Activated naive CD8-positive, alpha-beta T cell (primary cell): Measurements from ENCODE around the gene HNRNPD.
"Not testable (repeated sequence)": the region's sequence is repeated elsewhere in the genome, so short reads cannot be mapped to it uniquely, and the experiment has no call there.

ENCODE experiments used
- H3K27ac Mint-ChIP-seq: one replicate; pipeline ENCODE4 v1.8.0; 2021; ENCODE audit warnings: mixed read lengths
- H3K27me3 Mint-ChIP-seq: one replicate; pipeline ENCODE4 v1.8.0; 2021; ENCODE audit warnings: mixed read lengths
- H3K36me3 Mint-ChIP-seq: one replicate; pipeline ENCODE4 v1.8.0; 2021; ENCODE audit warnings: mixed read lengths
- H3K4me1 Mint-ChIP-seq: one replicate; pipeline ENCODE4 v1.8.0; 2021; ENCODE audit warnings: low read depth, mixed read lengths
- H3K4me3 Mint-ChIP-seq: one replicate; pipeline ENCODE4 v1.8.0; 2021; ENCODE audit warnings: mild to moderate bottlenecking, mixed read lengths
- H3K9me3 Mint-ChIP-seq: one replicate; pipeline ENCODE4 v1.8.0; 2021; ENCODE audit warnings: low read depth, mixed read lengths

Gene HNRNPD, protein sequence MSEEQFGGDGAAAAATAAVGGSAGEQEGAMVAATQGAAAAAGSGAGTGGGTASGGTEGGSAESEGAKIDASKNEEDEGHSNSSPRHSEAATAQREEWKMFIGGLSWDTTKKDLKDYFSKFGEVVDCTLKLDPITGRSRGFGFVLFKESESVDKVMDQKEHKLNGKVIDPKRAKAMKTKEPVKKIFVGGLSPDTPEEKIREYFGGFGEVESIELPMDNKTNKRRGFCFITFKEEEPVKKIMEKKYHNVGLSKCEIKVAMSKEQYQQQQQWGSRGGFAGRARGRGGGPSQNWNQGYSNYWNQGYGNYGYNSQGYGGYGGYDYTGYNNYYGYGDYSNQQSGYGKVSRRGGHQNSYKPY

DNA sequence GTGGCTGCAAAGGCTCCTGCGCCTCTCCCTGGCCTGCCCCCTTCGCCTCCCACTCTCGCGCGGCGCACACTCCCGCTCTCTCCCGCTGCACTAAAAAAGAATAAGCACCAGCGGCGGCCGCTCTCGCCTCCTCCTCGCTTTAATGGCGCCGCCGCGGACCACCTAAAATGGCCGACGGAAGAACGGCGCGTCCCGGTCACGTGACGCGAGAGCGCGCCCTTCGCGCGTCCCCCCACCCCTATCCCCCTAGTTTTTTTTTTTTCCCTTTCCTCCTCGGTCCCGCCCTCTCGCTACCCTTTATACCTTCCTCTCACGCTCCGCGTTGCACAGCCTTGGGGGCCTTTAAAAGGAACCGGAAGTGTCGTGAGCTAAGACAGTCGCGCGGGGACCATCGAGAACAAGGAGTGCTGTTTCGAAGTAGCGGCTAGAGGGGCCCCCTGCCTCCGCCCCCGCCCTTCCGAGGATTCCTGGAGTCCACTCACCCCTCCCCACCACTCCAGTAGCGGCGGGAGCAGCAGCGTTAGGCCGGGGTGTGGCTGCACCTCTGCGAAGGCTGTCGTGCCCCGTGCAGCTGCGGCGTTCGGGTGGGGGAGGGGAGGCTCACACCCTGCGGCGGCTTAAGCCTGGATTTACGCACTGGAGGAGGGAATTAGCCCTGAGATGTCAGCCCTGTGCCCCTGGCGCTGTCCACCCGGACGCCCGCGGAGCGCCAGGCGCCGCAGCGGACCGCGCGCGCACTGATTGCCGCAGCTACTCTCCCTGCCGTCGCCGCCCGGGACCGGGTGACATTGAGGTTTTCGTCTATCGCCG lies at the start of gene HNRNPD:
Gene HNRNPD (minus strand): TSS at position 176 of the 810 bp plus-strand sequence. CDS start 313 bp downstream, outside the sequence.
- peak within 1 kb of the TSS; percentile 100 for H3K27ac Mint-ChIP-seq
- H3K9me3 Mint-ChIP-seq = no peaks in the 10 kb centered on the region
- no peaks in the 10 kb centered on the region for H3K27me3 Mint-ChIP-seq
- H3K36me3 Mint-ChIP-seq = peaks cover 22% of the 10 kb centered on the region
- H3K4me1 Mint-ChIP-seq = peaks cover 39% of the 10 kb centered on the region
- peak within 1 kb of the TSS; percentile 99 for H3K4me3 Mint-ChIP-seq

DNA sequence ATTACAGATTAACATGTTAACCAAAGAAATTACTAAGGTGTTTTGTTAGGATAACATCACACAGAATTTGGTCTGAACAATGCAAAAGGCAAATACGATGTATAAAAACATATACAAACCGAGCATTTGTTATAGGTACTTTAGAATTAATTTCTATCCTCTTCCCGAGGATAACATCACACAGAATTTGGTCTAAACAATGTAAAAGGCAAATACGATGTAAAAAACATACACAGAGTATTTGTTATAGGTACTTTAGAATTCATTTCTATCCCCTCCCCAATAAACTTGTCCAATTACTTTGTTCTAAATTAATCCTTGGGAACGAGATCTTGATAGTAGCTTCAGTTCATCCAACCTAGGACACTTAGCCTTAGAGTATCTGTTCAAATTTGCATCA lies 48.8 kb upstream of the HNRNPD start:
- peaks cover 31% of the 10 kb centered on the region for H3K36me3 Mint-ChIP-seq

DNA sequence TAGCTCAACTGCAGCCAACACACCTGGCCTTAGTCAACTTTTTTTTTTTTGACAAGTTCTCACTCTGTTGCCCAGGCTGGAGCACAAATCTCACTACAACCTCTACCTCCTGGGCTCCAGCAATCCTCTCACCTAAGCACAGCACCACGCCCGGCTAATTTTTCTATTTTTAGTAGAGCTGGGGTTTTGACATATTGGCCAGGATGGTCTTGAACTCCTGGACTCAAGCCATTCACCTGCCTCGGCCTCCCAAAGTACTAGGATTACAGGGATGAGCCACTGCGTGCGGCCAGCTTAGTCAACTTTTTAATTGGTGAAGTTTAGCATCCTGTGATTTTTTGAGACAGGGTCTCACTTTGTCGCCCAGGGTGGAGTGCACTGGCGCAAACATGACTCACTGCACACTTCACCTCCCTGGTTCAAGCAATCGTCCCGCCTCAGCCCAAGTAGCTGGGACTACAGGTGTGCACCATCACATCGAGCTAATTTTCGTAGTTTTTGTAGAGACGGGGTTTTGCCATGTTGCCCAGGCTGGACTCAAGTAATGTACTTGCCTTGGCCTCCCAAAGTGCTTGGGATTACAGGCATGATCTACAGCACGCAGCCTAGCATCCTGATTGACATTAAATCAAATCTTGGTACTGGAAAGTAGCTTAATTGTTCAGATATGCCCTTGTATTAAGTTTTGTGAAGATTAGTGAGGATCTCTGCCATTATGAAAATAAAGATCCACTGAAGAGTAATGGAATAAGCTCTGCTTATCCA lies 48.2 kb upstream of the HNRNPD start:
- peaks cover 49% of the 10 kb centered on the region for H3K4me1 Mint-ChIP-seq
- H3K4me3 Mint-ChIP-seq = no peak overlapping the region
- peak overlapping the region; percentile 70 for H3K27ac Mint-ChIP-seq

More for the DNA sequence above, 48.8 kb upstream of the HNRNPD start:
- Mint-ChIP-seq H3K9me3 (no peaks in the 10 kb centered on the region), H3K27ac (peak overlapping the region; percentile 86), H3K4me1 (peaks cover 55% of the 10 kb centered on the region), H3K27me3 (no peaks in the 10 kb centered on the region), H3K4me3 (no peak overlapping the region)

DNA sequence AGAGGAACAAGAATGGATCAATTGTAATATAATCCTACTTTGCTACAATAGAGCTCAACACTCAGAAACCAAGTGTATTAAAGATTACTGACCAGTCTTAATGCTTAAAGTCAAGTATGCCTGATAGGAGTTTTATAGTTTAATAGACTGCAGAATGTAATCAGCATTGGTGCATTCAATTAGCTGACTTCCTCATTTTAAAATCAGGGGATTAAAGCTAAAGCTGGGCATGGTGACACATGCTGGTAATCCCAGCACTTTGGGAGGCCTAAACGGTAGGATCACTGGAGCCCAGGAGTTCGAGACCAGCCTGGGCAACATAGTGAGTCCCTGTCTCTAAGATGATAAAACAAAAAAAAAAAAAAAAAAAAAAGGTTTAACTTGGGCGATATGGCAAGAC lies 45.7 kb upstream of the HNRNPD start:
- Mint-ChIP-seq H3K27ac (no peak overlapping the region), H3K9me3 (no peaks in the 10 kb centered on the region), H3K27me3 (peaks cover 7% of the 10 kb centered on the region), H3K36me3 (peaks cover 10% of the 10 kb centered on the region), H3K4me1 (peaks cover 27% of the 10 kb centered on the region), H3K4me3 (no peak overlapping the region)

More for the DNA sequence above, 48.2 kb upstream of the HNRNPD start:
- Mint-ChIP-seq H3K36me3 (peaks cover 26% of the 10 kb centered on the region), H3K9me3 (no peaks in the 10 kb centered on the region), H3K27me3 (no peaks in the 10 kb centered on the region)

DNA sequence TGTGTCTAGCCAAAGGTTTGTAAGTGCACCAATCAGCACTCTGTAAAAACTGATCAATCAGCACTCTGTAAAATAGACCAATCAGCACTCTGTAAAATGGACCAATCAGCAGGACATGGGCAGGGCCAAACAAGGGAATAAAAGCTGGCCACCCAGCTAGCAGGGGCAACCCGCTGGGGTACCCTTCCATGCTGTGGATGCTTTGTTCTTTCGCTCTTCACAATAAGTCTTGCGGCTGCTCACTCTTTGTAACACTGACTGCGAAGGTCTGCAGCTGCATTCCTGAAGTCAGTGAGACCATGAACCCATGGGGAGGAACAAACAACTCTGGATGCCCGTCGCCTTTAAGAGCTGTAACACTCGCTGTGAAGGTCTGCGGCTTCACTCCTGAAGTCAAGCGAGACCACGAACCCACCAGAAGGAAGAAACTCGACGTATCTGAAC lies 42.2 kb upstream of the HNRNPD start:
- H3K27ac Mint-ChIP-seq = no peak overlapping the region
- H3K27me3 Mint-ChIP-seq = peaks cover 9% of the 10 kb centered on the region
- peaks cover 7% of the 10 kb centered on the region for H3K4me1 Mint-ChIP-seq
- H3K4me3 Mint-ChIP-seq = peak overlapping the region; percentile 42
- no peaks in the 10 kb centered on the region for H3K9me3 Mint-ChIP-seq
- H3K36me3 Mint-ChIP-seq = no peaks in the 10 kb centered on the region

DNA sequence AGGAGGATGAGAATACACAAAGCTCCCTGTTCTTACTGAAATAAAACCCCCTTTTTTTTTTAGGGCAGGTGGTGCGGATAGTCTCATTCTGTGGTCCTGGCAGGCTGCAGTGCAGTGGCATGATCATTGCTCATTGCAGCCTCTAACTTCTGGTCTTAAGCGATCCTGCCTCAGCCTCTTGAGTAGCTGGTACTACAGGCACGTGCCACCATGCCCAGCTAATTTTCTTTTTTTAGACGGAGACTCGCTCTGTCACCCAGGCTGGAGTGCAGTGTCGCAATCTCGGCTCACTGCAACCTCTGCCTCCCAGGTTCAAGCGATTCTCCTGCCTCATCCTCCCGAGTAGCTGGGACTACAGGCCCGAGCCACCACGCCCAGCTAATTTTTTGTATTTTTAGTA lies 41.3 kb upstream of the HNRNPD start:
- H3K36me3 Mint-ChIP-seq, H3K9me3 Mint-ChIP-seq, H3K27ac Mint-ChIP-seq, H3K4me3 Mint-ChIP-seq, H3K4me1 Mint-ChIP-seq, H3K27me3 Mint-ChIP-seq: not testable (repeated sequence)

DNA sequence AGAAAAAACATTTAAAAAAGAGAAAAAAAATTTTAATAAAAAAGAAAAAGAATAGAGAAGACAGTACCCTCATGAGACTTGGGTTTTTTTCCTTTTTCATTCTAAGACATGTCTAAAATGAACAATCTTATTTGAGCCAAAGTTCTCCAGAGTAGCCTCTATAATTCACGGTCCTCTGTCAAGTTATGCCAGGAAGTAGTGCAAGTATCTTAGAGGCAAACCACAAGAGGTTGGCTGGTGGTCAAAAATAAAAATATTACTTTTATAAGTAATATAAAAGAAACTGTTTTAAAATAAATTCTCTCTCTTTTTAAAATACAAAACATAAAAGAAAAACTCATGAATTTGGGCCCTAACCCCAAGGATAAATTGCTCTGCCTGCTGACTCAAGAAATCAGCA lies 29.9 kb upstream of the HNRNPD start:
- Mint-ChIP-seq H3K36me3 (no peaks in the 10 kb centered on the region), H3K27me3 (peaks cover 1% of the 10 kb centered on the region), H3K4me3 (no peak overlapping the region), H3K9me3 (no peaks in the 10 kb centered on the region), H3K27ac (no peak overlapping the region), H3K4me1 (peaks cover 1% of the 10 kb centered on the region)

DNA sequence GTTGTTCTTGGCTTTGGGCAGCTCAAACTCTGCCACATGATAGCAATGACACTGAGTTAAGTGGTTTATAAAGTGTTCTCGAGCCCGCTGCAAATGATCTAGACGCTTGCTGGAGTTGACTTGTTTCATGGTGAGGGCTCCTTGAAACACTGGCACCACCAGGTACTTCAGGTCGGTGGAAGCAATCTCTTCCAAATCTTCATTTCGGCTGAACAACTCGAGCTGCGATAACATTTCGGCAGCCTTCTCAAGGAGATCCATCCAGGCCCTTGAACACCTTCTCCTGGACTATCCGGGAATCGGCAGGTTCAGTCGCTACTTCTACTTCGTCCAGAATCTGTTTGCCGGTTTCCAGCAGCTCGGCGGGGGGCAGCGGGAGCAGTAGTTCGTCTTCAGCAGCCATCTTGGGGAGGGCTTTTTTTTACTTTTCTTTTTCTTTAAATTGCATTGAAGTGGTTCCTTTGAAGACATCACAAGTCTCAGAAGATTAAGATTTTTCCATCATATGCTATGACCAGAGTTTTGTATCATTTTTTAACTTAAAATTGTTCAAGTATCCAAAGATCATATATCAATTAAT lies 28.5 kb upstream of the HNRNPD start:
- Mint-ChIP-seq H3K27ac (no peak overlapping the region), H3K27me3 (peaks cover 1% of the 10 kb centered on the region), H3K9me3 (no peaks in the 10 kb centered on the region), H3K36me3 (no peaks in the 10 kb centered on the region), H3K4me3 (no peak overlapping the region), H3K4me1 (peaks cover 1% of the 10 kb centered on the region)

DNA sequence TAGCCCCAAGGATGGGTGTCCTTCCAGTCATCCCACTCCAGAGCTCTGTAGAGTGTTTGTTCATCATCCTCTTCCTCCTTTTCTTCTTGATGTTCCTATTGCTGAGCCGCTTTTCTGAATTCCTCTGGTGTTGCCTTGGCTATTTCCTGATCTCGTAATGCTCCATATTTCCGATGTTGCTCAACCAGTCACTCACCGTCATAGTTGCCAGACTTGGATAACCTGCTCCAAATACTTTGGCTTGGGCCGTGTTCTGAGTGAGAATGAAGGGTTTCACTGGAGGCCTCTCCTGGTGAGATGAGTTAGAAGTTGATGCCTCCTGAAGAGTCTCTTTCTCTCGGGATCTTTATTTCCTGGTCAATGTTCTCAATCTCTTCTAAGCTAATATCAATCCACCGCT lies 27.8 kb upstream of the HNRNPD start:
- H3K4me3 Mint-ChIP-seq = no peak overlapping the region
- H3K4me1 Mint-ChIP-seq = peaks cover 1% of the 10 kb centered on the region
- no peak overlapping the region for H3K27ac Mint-ChIP-seq

DNA sequence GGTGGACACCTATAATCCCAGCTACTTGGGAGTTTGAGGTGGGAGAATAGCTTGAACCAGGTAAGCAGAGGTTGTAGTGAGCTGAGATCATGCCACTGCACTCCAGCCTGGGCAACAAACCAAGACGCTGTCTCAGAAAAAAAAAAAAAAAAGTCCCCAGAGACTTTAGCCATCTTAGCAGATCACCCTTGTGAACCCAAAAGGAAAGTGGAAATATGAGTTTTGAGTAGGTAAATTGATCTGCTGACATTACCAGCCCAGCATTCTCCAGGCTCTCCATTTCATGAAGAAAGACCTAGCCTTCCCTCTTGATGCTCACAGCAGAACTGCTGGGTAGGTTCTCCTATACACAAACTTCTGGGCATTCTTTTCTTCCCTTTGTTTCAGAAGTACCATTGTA lies 24.5 kb upstream of the HNRNPD start:
- Mint-ChIP-seq H3K36me3 (no peaks in the 10 kb centered on the region), H3K9me3 (no peaks in the 10 kb centered on the region), H3K27ac (no peak overlapping the region), H3K4me3 (no peak overlapping the region), H3K4me1 (no peaks in the 10 kb centered on the region), H3K27me3 (peaks cover 1% of the 10 kb centered on the region)

More for the DNA sequence above, 27.8 kb upstream of the HNRNPD start:
- H3K36me3 Mint-ChIP-seq = no peaks in the 10 kb centered on the region
- H3K9me3 Mint-ChIP-seq = no peaks in the 10 kb centered on the region
- peaks cover 1% of the 10 kb centered on the region for H3K27me3 Mint-ChIP-seq

DNA sequence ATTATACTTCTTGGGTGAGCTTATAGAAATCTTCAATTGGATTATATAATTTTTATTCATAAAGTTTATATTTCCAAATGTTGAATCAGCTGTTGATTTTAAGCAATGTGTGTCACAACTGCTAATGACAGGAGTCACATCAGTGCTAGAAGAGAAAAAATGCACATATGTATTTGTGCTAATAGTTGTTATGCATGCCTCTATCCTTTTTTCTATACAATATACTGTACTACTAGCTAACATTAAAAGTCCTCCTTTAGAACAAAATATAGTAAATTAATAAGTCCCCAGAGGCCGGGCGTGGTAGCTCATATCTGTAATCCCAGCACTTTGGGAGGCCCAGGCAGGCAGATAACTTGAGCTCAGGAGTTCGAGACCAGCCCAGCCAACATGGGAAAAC lies 23.7 kb upstream of the HNRNPD start:
- Mint-ChIP-seq H3K4me1 (no peaks in the 10 kb centered on the region), H3K4me3 (no peak overlapping the region), H3K9me3 (no peaks in the 10 kb centered on the region), H3K27ac (no peak overlapping the region), H3K27me3 (peaks cover 1% of the 10 kb centered on the region), H3K36me3 (no peaks in the 10 kb centered on the region)

DNA sequence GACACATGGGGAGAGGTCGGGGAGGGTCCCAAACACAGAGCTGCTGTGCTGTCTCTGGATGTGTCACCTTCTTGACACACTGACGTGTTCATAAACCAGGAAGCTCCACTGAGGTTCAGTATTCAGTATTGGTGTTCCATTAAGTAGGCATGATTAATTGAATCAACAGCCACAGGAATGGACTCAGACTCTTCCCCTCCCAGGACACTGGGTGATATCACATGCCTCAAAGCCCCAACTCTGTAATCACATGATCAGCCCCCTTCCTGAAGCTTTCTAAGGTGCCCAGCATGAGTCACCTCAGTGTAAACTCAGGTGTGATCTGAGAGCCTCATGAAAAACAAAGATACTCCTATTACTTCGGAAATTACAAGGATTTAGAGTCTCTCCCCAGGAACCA lies 21.1 kb upstream of the HNRNPD start:
- Mint-ChIP-seq H3K4me3 (no peak overlapping the region), H3K27ac (no peak overlapping the region), H3K27me3 (no peaks in the 10 kb centered on the region), H3K9me3 (no peaks in the 10 kb centered on the region), H3K4me1 (no peaks in the 10 kb centered on the region), H3K36me3 (no peaks in the 10 kb centered on the region)

DNA sequence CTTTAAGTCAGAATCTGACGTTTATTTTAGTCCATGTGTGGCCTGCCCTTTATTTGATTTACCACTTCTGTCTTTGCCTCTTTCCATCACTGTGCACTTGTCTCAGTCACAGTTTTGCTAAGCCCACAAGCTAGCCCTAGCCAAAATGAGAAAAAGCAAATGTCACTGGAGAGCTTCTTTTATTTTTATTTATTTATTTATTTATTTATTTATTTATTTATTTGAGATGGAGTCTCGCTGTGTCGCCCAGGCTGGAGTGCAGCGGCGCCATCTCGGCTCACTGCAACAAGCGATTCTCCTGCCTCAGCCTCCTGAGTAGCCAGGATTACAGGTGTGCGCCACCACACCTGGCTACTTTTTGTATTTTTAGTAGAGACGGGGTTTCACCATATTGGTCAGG lies 16.3 kb upstream of the HNRNPD start:
- not testable (repeated sequence) for H3K9me3 Mint-ChIP-seq, H3K4me3 Mint-ChIP-seq, H3K27me3 Mint-ChIP-seq, H3K36me3 Mint-ChIP-seq, H3K4me1 Mint-ChIP-seq, H3K27ac Mint-ChIP-seq

DNA sequence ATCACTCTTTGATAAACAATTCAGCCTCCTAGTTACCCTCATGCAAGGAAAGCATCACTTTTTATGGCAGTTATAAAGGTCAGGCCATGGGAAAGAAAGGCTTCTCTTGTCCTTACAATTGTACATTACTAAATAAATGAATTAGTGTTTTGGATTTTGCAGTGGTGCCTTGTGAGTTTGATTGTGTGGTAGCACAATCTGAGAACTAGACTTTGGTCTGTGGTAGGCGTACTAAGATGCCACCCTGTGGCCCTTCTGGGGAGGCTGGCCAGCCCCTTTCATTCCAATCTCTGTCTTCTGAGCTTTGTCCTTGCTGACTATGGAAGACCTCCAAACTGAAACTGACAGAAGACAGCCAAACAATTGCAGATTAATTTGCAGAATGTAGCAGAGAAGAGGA lies 14.6 kb upstream of the HNRNPD start:
- no peaks in the 10 kb centered on the region for H3K27me3 Mint-ChIP-seq
- H3K4me3 Mint-ChIP-seq = no peak overlapping the region
- H3K27ac Mint-ChIP-seq = no peak overlapping the region

DNA sequence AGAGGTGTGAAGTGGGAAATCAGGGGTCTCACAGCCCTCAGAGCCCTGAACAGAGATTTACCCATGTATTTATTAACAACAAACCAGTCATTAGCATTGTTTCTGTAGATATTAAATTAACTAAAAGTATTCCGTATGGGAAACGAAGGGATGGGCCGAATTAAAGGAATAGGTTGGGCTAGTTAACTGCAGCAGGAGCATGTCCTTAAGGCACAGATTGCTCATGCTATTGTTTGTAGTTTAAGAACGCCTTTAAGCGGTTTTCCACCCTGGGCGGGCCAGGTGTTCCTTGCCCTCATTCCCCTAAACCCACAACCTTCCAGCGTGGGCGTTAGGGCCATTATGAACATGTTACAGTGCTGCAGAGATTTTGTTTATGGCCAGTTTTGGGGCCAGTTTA lies 12.5 kb upstream of the HNRNPD start:
- not testable (repeated sequence) for H3K4me1 Mint-ChIP-seq, H3K9me3 Mint-ChIP-seq, H3K36me3 Mint-ChIP-seq, H3K27ac Mint-ChIP-seq, H3K27me3 Mint-ChIP-seq, H3K4me3 Mint-ChIP-seq

More for the DNA sequence above, 14.6 kb upstream of the HNRNPD start:
- H3K4me1 Mint-ChIP-seq = no peaks in the 10 kb centered on the region
- H3K36me3 Mint-ChIP-seq = no peaks in the 10 kb centered on the region
- H3K9me3 Mint-ChIP-seq = no peaks in the 10 kb centered on the region
